HL-60 (cell line): ENCODE data around the gene BECN2.

Experiments used
- DNase-seq, 2 experiments: peaks; one replicate each; pipeline ENCODE4 v3.0.0-alpha.2; 2010 to 2020; ENCODE audit warnings: low read depth in 1 of 2, low spot score in 1 of 2
- H3K27ac ChIP-seq: fragments of 250-450 bp; sonication (Bioruptor Pico); replicated peaks from 2 replicates; pipeline ENCODE4 v1.5.1; 2020; ENCODE audit warnings: mild to moderate bottlenecking, moderate library complexity
- H3K27me3 ChIP-seq: fragments of 250-450 bp; sonication (Bioruptor Pico); 2 replicates; pipeline ENCODE4 v1.5.1; 2021; ENCODE audit warnings: mild to moderate bottlenecking, moderate library complexity; ENCODE audit not compliant: insufficient read depth, poor library complexity, severe bottlenecking
- H3K4me3 ChIP-seq: replicated peaks from 2 replicates; pipeline ENCODE4 v1.5.1; 2011; ENCODE audit warnings: mild to moderate bottlenecking, control low read depth, low read length; ENCODE audit not compliant: insufficient read depth
- CTCF ChIP-seq: IDR thresholded peaks from one replicate; pipeline ENCODE4 v1.5.1; 2011; ENCODE audit warnings: low read length, control low read depth, inconsistent platforms; ENCODE audit not compliant: insufficient read depth
- GABPA ChIP-seq: IDR thresholded peaks from 2 replicates; pipeline ENCODE4 v1.6.1; 2012; ENCODE audit warnings: low read depth
- POLR2AphosphoS5 ChIP-seq: IDR thresholded peaks from 2 replicates; pipeline ENCODE4 v1.6.1; 2012; ENCODE audit warnings: low read depth
- REST ChIP-seq: IDR thresholded peaks from 2 replicates; pipeline ENCODE4 v1.6.1; 2012; ENCODE audit warnings: low read depth; ENCODE audit not compliant: insufficient replicate concordance
- SPI1 ChIP-seq: IDR thresholded peaks from 2 replicates; pipeline ENCODE4 v1.6.1; 2012; ENCODE audit warnings: low read depth, mild to moderate bottlenecking, borderline replicate concordance

Gene BECN2

GRCh38 chr1:241947354-241947753 is 10.2 kb upstream of the BECN2 start:
- Histone ChIP-seq H3K27ac (no peak overlapping the region), H3K27me3 (no peaks in the 10 kb centered on the region)
- DNase-seq, result no peak

GRCh38 chr1:241950390-241950789 is 7.2 kb upstream of the BECN2 start:
- TF ChIP-seq REST (no peak), SPI1 (no peak), CTCF (no peak), POLR2AphosphoS5 (no peak), GABPA (no peak)
- DNase-seq, result no peak
- H3K4me3 ChIP-seq, result no peak overlapping the region
- H3K27me3 ChIP-seq, result no peaks in the 10 kb centered on the region
- H3K27ac ChIP-seq, result no peak overlapping the region

More at GRCh38 chr1:241947354-241947753, 10.2 kb upstream of the BECN2 start:
- TF ChIP-seq POLR2AphosphoS5 (no peak), CTCF (no peak), GABPA (no peak)
- no peak overlapping the region for H3K4me3 ChIP-seq

GRCh38 chr1:241962153-241962552 is 4.6 kb downstream of the BECN2 start:
- no peak for TF ChIP-seq REST
- TF ChIP-seq GABPA, result no peak
- no peak for TF ChIP-seq SPI1
- TF ChIP-seq CTCF, result no peak
- no peak for TF ChIP-seq POLR2AphosphoS5

GRCh38 chr1:241963722-241964121 is 6.2 kb downstream of the BECN2 start:
- Histone ChIP-seq H3K27ac (no peak overlapping the region), H3K4me3 (no peak overlapping the region), H3K27me3 (no peaks in the 10 kb centered on the region)
- no peak for TF ChIP-seq REST
- DNase-seq, result no peak

More at GRCh38 chr1:241962153-241962552, 4.6 kb downstream of the BECN2 start:
- Histone ChIP-seq H3K4me3 (no peak overlapping the region), H3K27me3 (no peaks in the 10 kb centered on the region), H3K27ac (no peak overlapping the region)
- DNase-seq, result no peak
